Panc1 (cell line): ENCODE measurements around the gene ABI3BP.

Source experiments
- CTCF ChIP-seq: fragments of 450-650 bp; IDR thresholded peaks from 2 replicates; pipeline ENCODE4 v1.5.1; 2017; ENCODE audit warnings: mild to moderate bottlenecking
- POLR2AphosphoS5 ChIP-seq: IDR thresholded peaks from 2 replicates; pipeline ENCODE4 v1.6.1; 2012; ENCODE audit warnings: mild to moderate bottlenecking, low read depth, low read length, moderate library complexity
- REST ChIP-seq, 2 experiments: IDR thresholded peaks; 2 replicates each; pipeline ENCODE4 v1.6.1; 2011 to 2012; ENCODE audit warnings: low read depth in 2 of 2, control low read depth in 1 of 2, low read length in 1 of 2, mild to moderate bottlenecking in 1 of 2, moderate library complexity in 1 of 2; ENCODE audit not compliant: insufficient read depth in 1 of 2
- SIN3A ChIP-seq: IDR thresholded peaks from 2 replicates; pipeline ENCODE4 v1.6.1; 2012; ENCODE audit warnings: low read depth, mild to moderate bottlenecking, low read length, moderate library complexity, borderline replicate concordance; ENCODE audit not compliant: insufficient read depth

DNA sequence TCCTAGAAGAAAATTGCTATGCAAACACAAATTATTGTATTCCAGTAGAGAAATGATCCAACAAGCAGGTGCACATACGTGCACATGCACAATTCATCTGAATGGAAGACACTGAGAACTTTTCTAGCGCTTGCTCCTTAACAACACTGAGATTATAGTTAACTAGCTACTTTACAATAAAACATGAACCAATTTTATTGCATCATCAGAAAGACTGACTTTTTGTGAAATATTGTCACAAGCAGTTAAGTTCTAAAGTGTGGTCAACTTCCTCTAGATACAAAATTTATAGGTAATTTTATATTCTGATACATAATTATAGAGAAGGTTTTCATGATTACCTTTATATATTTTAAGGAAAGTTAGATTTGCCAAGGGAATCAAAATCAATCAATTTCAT lies 135.4 kb downstream of the ABI3BP start:
- TF ChIP-seq CTCF (no peak), POLR2AphosphoS5 (no peak), REST (IDR thresholded peaks at IDR 0.05; ENCODE audit: insufficient read depth in 1 of 2, low read depth in 2 of 2, low read length in 1 of 2) (no peak), SIN3A (no peak)
